Measurements from ENCODE around the gene SIRT6. TPM values are rescaled to one million over a fixed set of nuclear protein-coding genes. Genes with fewer than 3 reads are reported as not detected.

The SIRT6 gene
- total RNA-seq, 4 donors from 2014 or later, result 18.7 to 39.8 (median 32.9) TPM

DNA sequence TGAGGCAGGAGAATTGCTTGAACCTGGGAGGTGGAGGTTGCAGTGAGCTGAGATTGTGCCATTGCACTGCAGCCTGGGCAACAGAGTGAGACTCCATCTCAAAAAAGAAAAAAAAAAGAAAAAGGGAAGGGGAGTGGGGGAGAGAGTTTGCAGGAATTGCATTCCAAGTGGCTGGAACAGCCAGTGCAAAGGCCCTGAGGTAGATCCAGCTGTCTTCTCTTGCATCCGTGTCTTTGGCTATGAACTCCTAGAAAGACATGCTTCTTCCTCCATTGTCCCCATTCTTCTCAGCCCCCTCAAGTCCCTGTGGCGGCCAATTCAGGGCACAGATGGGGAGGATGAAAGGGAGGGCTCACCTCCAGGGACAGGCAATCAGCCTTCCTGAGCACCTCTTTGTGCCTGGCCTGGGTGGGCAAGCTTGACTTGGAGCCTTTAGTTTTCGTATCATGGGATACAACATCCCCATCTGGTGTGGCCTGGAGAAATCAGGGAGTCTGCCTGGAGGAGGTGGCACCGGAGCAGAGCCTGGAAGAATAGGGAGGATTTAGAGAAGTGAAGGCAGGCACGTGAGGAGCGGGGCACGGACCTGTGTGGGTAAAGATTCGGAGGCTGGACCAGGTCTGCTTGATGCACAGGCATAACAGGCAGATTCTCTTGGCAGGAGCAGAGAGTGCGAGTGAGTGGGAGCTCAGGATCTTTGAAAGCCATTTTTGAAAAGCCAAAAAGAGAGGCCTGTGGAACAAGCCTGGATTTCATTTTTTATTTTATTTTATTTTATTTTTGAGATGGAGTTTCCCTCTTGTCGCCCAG, 5.2 kb upstream of the SIRT6 start:
- no peak for DNase-seq (ENCODE audit: low spot score in 2 of 2)
- no peak overlapping the region for H3K4me3 ChIP-seq (ENCODE audit: low read depth, poor library complexity, severe bottlenecking)
- WGBS, 2 donors, result 91 to 94% methylated on average over 10 of the region's 10 CpGs
- intact Hi-C loops (cut with DNase I; ENCODE audit: low total_unique reads), result no loop called here
- TF ChIP-seq POLR2A (IDR thresholded peaks at IDR 0.05), result no peak
- TF ChIP-seq, protein P1, sequence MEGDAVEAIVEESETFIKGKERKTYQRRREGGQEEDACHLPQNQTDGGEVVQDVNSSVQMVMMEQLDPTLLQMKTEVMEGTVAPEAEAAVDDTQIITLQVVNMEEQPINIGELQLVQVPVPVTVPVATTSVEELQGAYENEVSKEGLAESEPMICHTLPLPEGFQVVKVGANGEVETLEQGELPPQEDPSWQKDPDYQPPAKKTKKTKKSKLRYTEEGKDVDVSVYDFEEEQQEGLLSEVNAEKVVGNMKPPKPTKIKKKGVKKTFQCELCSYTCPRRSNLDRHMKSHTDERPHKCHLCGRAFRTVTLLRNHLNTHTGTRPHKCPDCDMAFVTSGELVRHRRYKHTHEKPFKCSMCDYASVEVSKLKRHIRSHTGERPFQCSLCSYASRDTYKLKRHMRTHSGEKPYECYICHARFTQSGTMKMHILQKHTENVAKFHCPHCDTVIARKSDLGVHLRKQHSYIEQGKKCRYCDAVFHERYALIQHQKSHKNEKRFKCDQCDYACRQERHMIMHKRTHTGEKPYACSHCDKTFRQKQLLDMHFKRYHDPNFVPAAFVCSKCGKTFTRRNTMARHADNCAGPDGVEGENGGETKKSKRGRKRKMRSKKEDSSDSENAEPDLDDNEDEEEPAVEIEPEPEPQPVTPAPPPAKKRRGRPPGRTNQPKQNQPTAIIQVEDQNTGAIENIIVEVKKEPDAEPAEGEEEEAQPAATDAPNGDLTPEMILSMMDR (IDR thresholded peaks at IDR 0.05), result no peak

DNA sequence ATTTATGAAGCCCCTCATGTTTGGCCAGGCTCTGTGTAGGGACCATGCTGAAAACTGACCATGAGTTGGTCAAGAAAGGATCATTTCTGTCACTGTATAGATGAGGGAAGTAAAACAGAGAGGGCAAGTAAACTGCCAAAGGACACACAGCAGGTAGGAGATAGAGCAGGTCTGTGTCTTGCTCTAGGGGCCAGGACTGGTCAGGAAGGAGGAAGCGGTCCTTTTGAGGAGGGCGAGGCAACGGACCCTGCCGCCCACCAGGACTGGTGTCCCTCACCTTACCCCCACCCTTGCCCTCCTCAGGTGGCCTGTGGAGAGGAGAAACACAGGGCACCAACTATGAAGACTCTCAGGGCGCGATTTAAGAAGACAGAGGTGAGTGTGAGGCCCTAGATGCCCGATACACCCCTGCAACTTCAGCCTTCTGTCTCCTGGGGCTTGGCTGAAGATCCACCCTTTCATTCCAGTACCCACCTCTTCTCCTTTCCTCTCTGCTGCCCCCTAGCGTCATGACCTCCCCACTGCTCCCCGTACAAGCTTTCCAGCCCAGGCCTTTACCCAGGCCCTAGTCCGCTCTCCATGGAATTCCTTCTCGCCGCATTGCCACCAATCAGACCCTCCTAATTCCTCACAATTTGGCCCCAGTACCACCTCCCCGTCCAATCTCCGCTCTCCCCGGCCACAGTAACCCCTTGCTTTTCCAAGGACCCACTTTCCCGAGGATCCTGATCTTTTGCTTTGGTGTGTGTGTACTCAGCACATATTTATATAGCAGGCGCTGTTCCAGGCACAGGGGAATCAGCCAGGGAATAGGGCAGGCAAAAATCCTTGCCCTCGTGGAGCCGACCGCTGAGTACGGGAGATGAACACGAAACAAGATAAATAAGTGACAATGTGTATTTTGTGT, 4.0 kb upstream of the SIRT6 start:
- WGBS, 2 donors, result 39 to 43% methylated on average over 22 of the region's 22 CpGs
- TF ChIP-seq, protein P1 (IDR thresholded peaks at IDR 0.05), result peak in 1 of 3 donors; percentile 9
- TF ChIP-seq POLR2A (IDR thresholded peaks at IDR 0.05), result no peak
- DNase-seq (ENCODE audit: low spot score in 2 of 2), result peak; percentile 35 to 91
- H3K4me3 ChIP-seq (ENCODE audit: low read depth, poor library complexity, severe bottlenecking), result no peak overlapping the region
- intact Hi-C loops (cut with DNase I; ENCODE audit: low total_unique reads), result no loop called here

DNA sequence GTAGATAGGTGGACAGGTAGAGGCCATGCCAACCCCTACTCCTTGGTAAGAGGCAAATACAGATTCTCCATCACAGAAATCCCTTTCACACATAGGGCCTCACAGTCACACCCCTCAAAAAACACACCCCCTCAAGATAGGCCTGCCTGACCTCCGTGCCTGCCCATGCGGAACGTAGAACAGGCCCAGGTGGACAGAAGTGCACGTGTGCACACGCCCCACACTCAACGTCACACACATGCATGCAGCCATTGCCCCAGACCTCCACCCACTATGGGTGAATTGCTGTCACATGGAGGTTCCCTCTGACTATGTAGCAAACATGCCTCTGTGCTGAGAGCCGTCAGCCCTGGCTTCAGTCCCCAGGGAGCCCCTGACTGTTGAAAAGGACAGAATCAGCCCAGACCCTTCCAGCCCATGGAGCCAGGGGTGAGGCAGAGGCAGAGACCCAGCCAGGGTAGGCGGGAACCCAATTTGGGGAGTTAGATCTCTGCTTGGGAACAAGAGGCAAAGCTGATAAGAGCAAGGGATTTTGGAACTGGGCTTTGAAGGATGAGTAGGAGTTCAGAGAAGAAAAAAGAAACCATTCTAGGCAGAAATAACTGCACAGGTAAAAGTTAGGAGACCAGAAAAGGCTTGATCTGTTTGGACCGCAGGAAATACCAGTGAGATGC, 3.2 kb upstream of the SIRT6 start:
- intact Hi-C loops (cut with DNase I; ENCODE audit: low total_unique reads), result no loop called here
- no peak for DNase-seq (ENCODE audit: low spot score in 2 of 2)
- WGBS, 2 donors, result 58 to 83% methylated on average over 4 to 9 of the region's 9 CpGs
- TF ChIP-seq, protein P1 (IDR thresholded peaks at IDR 0.05), result no peak
- no peak for TF ChIP-seq POLR2A (IDR thresholded peaks at IDR 0.05)
- H3K4me3 ChIP-seq (ENCODE audit: low read depth, poor library complexity, severe bottlenecking), result no peak overlapping the region

DNA sequence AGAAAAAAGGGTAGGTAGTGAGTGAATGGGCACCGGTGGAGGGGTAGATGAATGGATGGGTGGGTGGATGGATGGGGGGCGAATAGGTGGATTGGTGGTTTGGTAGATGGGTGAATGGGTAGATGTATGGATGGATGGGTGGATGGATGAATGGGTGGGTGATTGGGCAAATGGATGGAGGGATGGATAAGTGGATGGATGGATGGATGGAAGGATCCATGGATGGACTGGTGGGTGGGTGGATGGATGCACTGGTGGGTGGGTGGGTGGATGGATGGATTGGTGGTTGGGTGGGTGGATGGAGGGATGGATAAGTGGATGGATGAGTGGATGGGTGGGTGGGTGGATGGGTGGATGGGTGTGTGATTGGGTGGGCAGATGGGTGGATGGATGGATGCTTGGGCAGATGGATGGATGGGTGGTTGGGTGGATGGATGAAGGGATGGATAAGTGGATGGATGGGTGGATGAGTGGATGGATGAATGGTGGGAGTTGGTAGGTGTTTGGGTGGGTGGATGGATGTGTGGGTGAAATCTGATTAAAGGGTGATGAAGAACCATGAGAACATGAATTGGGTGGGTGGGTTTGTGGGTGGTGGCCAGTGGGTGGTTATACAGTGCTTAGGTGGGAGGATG, 2.5 kb upstream of the SIRT6 start:
- intact Hi-C loops (cut with DNase I; ENCODE audit: low total_unique reads), result no loop called here
- no peak for DNase-seq (ENCODE audit: low spot score in 2 of 2)
- no peak for TF ChIP-seq POLR2A (IDR thresholded peaks at IDR 0.05)
- TF ChIP-seq, protein P1 (IDR thresholded peaks at IDR 0.05), result no peak
- no peak overlapping the region for H3K4me3 ChIP-seq (ENCODE audit: low read depth, poor library complexity, severe bottlenecking)
- WGBS, 2 donors, result 90 to 94% methylated on average over 2 of the region's 2 CpGs

DNA sequence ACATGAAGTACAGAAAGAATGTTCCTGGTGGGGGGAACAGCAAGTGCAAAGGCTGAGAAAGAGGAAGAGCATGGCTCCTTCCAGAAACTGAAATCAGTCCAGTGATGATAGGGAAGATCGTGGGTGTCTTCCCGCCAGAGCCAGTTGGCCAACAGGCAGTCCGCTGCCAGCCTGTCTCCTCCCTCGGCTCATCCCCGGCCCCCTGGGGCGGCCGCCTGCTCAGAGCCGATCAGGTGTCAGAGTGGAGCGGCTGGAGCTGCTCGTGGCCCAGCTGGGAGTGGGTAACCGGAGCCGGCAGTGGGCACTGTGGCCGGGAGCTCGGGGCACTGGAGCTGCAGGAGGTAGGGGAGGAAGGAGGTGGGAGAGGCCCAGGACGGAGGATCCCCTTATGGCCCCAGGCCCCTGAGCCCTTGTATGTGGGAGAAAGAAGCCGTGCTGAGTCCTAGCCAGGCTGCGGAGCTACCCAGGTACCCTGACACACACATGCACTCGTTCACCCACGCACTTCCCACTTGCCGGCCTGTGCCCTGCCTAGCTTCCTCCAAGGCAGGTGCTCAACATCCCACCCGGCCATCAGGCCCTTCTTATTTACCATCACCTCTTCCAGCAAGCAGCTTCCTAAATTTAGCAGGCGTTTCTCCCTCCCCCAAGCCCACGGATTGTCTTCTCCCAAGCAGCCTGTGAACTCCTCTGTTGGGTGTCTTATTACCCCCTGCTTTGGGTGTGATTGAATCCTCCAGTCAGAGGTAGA, 1.8 kb upstream of the SIRT6 start:
- no peak overlapping the region for H3K4me3 ChIP-seq (ENCODE audit: low read depth, poor library complexity, severe bottlenecking)
- intact Hi-C loops (cut with DNase I; ENCODE audit: low total_unique reads), result no loop called here
- WGBS, 2 donors, result 35 to 43% methylated on average over 23 of the region's 23 CpGs
- DNase-seq (ENCODE audit: low spot score in 2 of 2), result no peak
- no peak for TF ChIP-seq POLR2A (IDR thresholded peaks at IDR 0.05)
- TF ChIP-seq, protein P1 (IDR thresholded peaks at IDR 0.05), result no peak

Measured in lower leg skin (tissue), 4 donors.